GM10248 (cell line): ENCODE results near the gene SOX5.
"Not testable (repeated sequence)": the region's sequence is repeated elsewhere in the genome, so short reads cannot be mapped to it uniquely, and the experiment has no call there.

Source experiments
- CTCF ChIA-PET: fragments of 300-600 bp; sonication (Branson Sonifier 250); formaldehyde crosslinking; extraction: SDS; loops from one replicate; lab custom pipeline; 2021; ENCODE audit warnings: antibody characterized with exemption; lab: Yijun Ruan, JAX
- POLR2A ChIA-PET: fragments of 350-650 bp; sonication (Branson Sonifier 250); formaldehyde crosslinking; extraction: SDS; loops from one replicate; lab custom pipeline; 2020; ENCODE audit warnings: antibody characterized with exemption; lab: Yijun Ruan, JAX
- DNase-seq: peaks from one replicate; pipeline ENCODE4 v3.0.0; 2012; ENCODE audit errors: extremely low spot score
- CTCF ChIP-seq: IDR thresholded peaks from 2 replicates; pipeline ENCODE4 v1.5.1; 2012; ENCODE audit warnings: mild to moderate bottlenecking, low read depth; ENCODE audit errors: extremely low read depth, missing control alignments, control extremely low read depth

Gene SOX5

GRCh38 chr12:23504641-23505399 is 444.6 kb downstream of the SOX5 start:
- POLR2A ChIA-PET = no interaction called here
- TF ChIP-seq CTCF = no peak
- DNase-seq = no peak
- CTCF ChIA-PET = no interaction called here

GRCh38 chr12:23504043-23504442 is 445.4 kb downstream of the SOX5 start:
- ChIA-PET CTCF (no interaction called here), POLR2A (no interaction called here)
- DNase-seq = no peak
- TF ChIP-seq CTCF = no peak

- no peak for TF ChIP-seq CTCF
Measured at GRCh38 chr12:23503544-23503943, 445.9 kb downstream of the SOX5 start.

GRCh38 chr12:23502259-23502658 is 447.2 kb downstream of the SOX5 start:
- DNase-seq = no peak
- no peak for TF ChIP-seq CTCF
- POLR2A ChIA-PET = no interaction called here
- CTCF ChIA-PET = no interaction called here

More at GRCh38 chr12:23503544-23503943, 445.9 kb downstream of the SOX5 start:
- ChIA-PET CTCF (interaction anchor here (1.0 kb wide), 1 partner anchor 52 kb away, joined by 3 read pairs; no protein-coding TSS in a partner anchor), POLR2A (no interaction called here)
- DNase-seq = no peak

- DNase-seq = no peak
- POLR2A ChIA-PET = no interaction called here
- CTCF ChIA-PET = no interaction called here
- TF ChIP-seq CTCF = no peak
Measured at GRCh38 chr12:23495472-23495871, 454.0 kb downstream of the SOX5 start.

- TF ChIP-seq CTCF = no peak
- CTCF ChIA-PET = no interaction called here
Measured at GRCh38 chr12:23493672-23494071, 455.8 kb downstream of the SOX5 start.

GRCh38 chr12:23491029-23491428 is 458.4 kb downstream of the SOX5 start:
- POLR2A ChIA-PET, DNase-seq, CTCF ChIA-PET: not testable (repeated sequence)

More at GRCh38 chr12:23493672-23494071, 455.8 kb downstream of the SOX5 start:
- POLR2A ChIA-PET = no interaction called here
- no peak for DNase-seq
